ENCODE measurements around the gene SIVA1.

GRCh38 chr14:104721505-104722431 is 31.2 kb upstream of the SIVA1 start:
- TF ChIP-seq, protein P1, sequence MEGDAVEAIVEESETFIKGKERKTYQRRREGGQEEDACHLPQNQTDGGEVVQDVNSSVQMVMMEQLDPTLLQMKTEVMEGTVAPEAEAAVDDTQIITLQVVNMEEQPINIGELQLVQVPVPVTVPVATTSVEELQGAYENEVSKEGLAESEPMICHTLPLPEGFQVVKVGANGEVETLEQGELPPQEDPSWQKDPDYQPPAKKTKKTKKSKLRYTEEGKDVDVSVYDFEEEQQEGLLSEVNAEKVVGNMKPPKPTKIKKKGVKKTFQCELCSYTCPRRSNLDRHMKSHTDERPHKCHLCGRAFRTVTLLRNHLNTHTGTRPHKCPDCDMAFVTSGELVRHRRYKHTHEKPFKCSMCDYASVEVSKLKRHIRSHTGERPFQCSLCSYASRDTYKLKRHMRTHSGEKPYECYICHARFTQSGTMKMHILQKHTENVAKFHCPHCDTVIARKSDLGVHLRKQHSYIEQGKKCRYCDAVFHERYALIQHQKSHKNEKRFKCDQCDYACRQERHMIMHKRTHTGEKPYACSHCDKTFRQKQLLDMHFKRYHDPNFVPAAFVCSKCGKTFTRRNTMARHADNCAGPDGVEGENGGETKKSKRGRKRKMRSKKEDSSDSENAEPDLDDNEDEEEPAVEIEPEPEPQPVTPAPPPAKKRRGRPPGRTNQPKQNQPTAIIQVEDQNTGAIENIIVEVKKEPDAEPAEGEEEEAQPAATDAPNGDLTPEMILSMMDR (IDR thresholded peaks at IDR 0.05), result no peak
- no peak for TF ChIP-seq ZFX (IDR thresholded peaks at IDR 0.05; ENCODE audit: borderline replicate concordance)

Data from 22Rv1 (cell line).